GM12872 (cell line): ENCODE results near the gene IGSF9.
A peak's percentile ranks its signal among the peaks of the same experiment; 100 is the strongest.

Source experiments
- TF ChIP-seq, protein P1 (sequence below): IDR thresholded peaks from 3 replicates; pipeline ENCODE4 v1.5.1; 2011; ENCODE audit warnings: low read depth, mild to moderate bottlenecking, low read length, moderate library complexity; ENCODE audit not compliant: insufficient read depth

IGSF9 gene

DNA sequence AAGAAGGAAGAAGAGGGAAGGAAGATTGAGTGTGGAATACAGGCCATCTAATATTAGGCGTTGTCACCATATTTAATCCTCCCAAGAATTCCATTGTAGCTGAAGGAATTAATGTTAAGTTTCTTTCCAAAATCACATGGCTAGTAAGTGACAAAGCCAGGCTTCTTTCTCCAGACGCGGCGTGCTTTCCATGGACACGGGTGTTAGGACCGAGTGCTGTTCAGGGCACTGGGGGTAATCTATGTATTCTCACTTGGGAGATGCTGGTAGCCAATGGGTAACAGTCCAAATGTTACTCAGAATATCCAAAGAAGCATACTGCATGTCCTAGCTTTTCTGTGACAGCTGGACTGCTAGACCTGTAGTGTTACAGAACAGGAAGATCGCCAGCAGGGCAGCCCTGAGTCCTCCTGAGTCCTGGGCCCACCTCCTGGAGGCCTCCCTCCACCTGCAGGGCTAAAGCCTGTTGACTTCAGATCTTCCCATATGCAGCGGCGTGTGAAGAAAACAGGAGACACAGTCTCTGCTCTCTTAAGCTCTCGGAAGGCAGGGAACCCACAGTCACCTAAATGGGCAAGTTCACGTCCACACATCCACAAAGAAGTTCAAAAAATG is 5.3 kb downstream of the IGSF9 start:
- TF ChIP-seq, protein P1, sequence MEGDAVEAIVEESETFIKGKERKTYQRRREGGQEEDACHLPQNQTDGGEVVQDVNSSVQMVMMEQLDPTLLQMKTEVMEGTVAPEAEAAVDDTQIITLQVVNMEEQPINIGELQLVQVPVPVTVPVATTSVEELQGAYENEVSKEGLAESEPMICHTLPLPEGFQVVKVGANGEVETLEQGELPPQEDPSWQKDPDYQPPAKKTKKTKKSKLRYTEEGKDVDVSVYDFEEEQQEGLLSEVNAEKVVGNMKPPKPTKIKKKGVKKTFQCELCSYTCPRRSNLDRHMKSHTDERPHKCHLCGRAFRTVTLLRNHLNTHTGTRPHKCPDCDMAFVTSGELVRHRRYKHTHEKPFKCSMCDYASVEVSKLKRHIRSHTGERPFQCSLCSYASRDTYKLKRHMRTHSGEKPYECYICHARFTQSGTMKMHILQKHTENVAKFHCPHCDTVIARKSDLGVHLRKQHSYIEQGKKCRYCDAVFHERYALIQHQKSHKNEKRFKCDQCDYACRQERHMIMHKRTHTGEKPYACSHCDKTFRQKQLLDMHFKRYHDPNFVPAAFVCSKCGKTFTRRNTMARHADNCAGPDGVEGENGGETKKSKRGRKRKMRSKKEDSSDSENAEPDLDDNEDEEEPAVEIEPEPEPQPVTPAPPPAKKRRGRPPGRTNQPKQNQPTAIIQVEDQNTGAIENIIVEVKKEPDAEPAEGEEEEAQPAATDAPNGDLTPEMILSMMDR, result no peak

DNA sequence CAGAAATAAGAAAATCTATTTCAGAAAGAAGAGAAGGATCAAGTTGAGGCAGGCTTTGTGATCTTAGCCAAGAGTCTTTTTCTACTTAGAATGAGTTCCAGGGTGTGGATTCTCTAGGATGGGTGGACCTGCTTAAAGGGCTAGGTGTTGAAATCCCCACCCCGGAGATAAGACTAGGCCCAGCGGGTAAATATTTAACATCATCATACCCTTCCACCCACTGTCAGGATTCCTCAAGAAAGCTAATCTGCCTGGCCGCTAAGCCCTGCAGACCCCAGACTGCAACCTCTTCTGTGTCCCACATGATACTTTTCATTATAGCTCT is 5.8 kb downstream of the IGSF9 start:
- TF ChIP-seq, protein P1, result no peak

DNA sequence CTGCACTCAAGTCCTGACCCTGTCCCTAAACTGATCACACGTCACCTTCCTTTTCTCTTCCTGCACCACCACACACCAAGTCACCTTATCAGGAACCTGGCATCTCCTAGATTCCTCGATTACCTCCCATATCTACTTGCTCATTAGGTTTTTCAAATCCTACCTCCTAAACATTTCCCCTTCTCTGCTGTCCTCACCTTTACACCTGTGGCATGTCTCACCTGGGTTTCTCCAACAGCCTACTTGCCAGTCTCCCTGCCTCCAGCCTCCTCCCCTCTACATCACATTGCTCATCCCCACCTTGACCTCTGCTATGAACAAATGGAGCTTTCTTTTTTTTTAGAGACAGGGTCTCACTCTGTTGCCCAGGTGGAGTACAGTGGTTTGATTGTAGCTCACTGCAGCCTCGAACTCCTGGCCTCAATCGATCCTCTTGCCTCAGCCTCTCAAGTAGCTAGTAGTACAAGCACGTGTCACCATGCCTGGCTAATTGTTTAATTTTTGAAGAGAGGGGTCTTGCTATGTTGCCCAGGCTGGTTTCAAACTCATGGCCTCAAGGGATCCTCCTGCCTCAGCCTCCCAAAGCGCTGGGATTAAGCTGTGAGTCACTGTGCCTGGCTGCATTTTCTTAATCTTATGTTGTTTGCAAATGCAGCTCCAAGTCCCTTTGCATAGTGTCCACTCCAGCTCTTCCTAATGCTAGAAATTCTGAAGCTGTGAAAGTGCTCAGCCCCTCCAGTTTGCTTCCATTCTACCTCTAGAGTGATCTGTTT is 6.3 kb downstream of the IGSF9 start:
- TF ChIP-seq, protein P1, result no peak

DNA sequence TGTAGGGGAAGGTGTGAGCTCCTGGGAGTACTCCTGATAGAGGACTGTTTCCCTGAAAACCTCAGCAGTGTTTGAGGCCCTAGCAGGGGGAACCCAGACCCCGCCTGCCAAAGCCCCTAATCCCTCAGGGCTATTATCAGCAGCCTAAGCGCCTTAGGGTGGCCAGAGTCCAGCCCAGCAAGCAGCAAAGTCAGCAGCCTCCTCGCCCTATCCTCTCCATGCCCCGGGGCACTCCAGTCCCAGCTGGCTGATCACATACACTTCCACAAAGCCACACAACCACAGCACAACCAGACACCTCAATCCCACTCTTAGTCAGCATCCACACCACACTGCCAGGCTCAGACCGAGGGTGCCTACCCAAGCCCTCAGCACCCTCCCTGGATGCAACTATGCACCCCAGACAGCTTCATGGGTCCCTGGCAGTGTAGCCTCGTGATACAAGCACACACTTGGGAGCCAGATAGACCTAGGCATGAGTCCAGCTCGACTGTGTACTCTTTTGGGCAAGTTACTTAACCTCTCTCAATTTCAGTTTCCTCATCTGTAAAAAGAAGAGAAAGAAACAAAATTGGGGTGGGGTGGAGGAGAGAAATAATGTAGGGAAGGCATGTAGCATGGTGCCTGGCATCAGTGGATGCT is 7.1 kb downstream of the IGSF9 start:
- TF ChIP-seq, protein P1, result no peak

DNA sequence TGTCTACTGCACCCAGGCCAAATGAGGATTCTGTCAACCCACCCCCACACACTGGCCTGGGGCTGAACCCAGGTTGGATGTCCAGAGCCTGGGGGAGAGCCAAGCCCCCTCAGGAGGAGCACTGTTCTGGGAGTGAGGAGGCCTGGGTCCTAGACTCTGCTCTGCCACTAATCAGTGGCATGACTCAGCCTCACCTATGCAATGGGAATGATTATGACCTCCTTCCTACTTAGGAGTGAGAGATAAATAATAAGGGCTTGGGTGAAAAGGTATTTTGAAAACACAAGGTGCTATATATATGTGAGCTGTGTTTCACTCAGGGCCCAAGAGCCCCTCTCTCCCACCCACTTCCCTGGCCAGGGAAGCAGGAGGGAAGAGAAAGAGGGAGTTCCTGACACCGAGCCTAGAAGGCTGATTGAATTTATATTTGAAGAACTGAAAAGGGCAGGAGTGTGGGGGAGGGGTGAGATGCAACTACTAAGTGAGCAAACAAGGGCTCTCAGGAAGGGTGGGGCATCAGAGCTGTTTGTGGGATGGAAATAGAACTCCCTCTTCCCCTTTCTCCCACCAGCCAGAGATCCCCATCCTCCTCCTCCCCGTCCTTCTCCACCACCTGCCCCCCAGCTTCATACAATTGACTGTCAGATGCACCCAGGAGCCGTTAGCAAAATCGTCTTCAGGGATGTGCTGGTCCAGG is 8.2 kb downstream of the IGSF9 start:
- TF ChIP-seq, protein P1, result no peak

DNA sequence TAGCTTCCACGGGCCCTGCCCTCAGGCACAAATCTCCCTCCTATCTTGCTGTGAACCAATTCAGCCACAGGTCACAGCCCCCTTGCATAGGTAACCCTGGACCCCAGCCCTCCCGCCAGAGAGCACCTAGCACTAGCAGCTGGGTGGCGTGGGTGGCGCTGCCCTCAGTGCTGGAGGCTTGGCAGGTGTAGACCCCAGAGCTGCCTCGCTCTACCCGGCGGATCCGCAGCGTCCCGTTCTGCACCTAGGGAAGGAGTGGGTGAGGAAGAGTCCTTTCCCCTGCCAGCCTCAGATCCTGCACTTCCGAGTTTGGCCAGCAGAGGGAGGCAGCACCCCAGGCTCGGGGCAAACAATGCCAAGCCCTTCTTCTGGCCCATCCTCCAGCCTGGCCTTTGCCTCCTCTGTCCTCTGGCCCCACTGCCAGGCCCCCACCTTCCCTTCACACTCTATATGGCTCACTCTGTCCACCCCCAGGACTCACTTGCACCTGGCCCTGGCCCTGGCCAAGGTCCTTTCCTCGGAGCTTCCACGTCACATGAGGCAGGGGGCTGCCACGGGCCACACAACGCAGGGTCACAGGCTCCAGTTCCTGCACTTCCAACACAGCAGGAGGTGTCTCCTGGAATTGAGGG is 9.0 kb downstream of the IGSF9 start:
- TF ChIP-seq, protein P1, result peak; percentile 99
